ENCODE data around the gene ARMC7. TPM values are rescaled to one million over a fixed set of nuclear protein-coding genes. Genes with fewer than 3 reads are reported as not detected.

The ARMC7 gene
- total RNA-seq, 2 experiments from 2014 or later: 18.5 to 18.8 TPM

Other genes starting within 250 kb of the ARMC7 start
- gene FDXR, start 237.0 kb upstream of the ARMC7 start, total RNA-seq: 10 to 100 TPM; 36.0 to 43.4 TPM
- gene FADS6, start 216.3 kb upstream of the ARMC7 start, total RNA-seq: not detected
- gene USH1G, start 186.7 kb upstream of the ARMC7 start, total RNA-seq: not detected
- not detected for gene OTOP2, start 185.7 kb upstream of the ARMC7 start, total RNA-seq
- gene OTOP3, start 174.1 kb upstream of the ARMC7 start, total RNA-seq: not detected
- under 1 TPM; 0.44 to 0.82 TPM for gene HID1, start 137.2 kb upstream of the ARMC7 start, total RNA-seq
- gene CDR2L, start 122.3 kb upstream of the ARMC7 start, total RNA-seq: under 1 TPM; 0.31 to 0.40 TPM
- 10 to 100 TPM; 41.2 to 46.2 TPM for gene MRPL58, start 97.3 kb upstream of the ARMC7 start, total RNA-seq
- 100 to 1,000 TPM; 252 to 259 TPM for gene ATP5PD, start 63.0 kb upstream of the ARMC7 start, total RNA-seq
- gene KCTD2, start 62.7 kb upstream of the ARMC7 start, total RNA-seq: 10 to 100 TPM; 21.7 TPM
- 10 to 100 TPM; 11.4 to 12.2 TPM for gene SLC16A5, start 22.0 kb upstream of the ARMC7 start, total RNA-seq
- 10 to 100 TPM; 45.2 to 50.4 TPM for gene NT5C, start 21.8 kb downstream of the ARMC7 start, total RNA-seq
- gene JPT1, start 44.5 kb downstream of the ARMC7 start, total RNA-seq: 100 to 1,000 TPM; 277 to 280 TPM
- 100 to 1,000 TPM; 527 to 642 TPM for gene SUMO2, start 73.0 kb downstream of the ARMC7 start, total RNA-seq
- gene NUP85, start 95.7 kb downstream of the ARMC7 start, total RNA-seq: 100 to 1,000 TPM; 140 to 172 TPM
- gene GGA3, start 151.6 kb downstream of the ARMC7 start, total RNA-seq: 10 to 100 TPM; 80.2 to 86.1 TPM
- 10 to 100 TPM; 35.4 to 38.2 TPM for gene MRPS7, start 151.9 kb downstream of the ARMC7 start, total RNA-seq
- 10 to 100 TPM; 44.4 to 44.6 TPM for gene MIF4GD, start 161.3 kb downstream of the ARMC7 start, total RNA-seq
- gene SLC25A19, start 179.5 kb downstream of the ARMC7 start, total RNA-seq: 10 to 100 TPM; 27.6 to 30.5 TPM

Measured in activated CD4-positive, alpha-beta T cell treated with anti-CD3 and anti-CD28 coated beads, Interleukin-2, amount 10 ng/mL, durations not matched to agents 7 days and 5 days (primary cell).